WTC11 (cell line): ENCODE data around the gene HES2.

Source experiments
- ARID4B ChIP-seq: sonication (generic); formaldehyde crosslinking; IDR thresholded peaks from 2 replicates; pipeline ENCODE4 v1.8.0; 2023; ENCODE audit warnings: missing genetic modification reagents, mild to moderate bottlenecking, borderline replicate concordance
- ATF1 ChIP-seq: sonication (generic); formaldehyde crosslinking; IDR thresholded peaks from 2 replicates; pipeline ENCODE4 v1.8.1; 2023; ENCODE audit warnings: mild to moderate bottlenecking, moderate library complexity, missing genetic modification reagents
- ATF2 ChIP-seq: sonication (generic); formaldehyde crosslinking; IDR thresholded peaks from 2 replicates; pipeline ENCODE4 v1.8.1; 2022; ENCODE audit warnings: low read depth, missing genetic modification reagents, borderline replicate concordance
- CTCF ChIP-seq: fragments of 200-600 bp; IDR thresholded peaks from 2 replicates; pipeline ENCODE4 v1.8.0; 2022; ENCODE audit warnings: antibody characterized with exemption
- E2F4 ChIP-seq: sonication (generic); formaldehyde crosslinking; IDR thresholded peaks from 2 replicates; pipeline ENCODE4 v1.8.1; 2022; ENCODE audit warnings: low read depth, mild to moderate bottlenecking, moderate library complexity, missing genetic modification reagents, borderline replicate concordance
- E2F5 ChIP-seq: sonication (generic); formaldehyde crosslinking; IDR thresholded peaks from 2 replicates; pipeline ENCODE4 v1.8.1; 2022; ENCODE audit warnings: mild to moderate bottlenecking, moderate library complexity, missing genetic modification reagents
- HMGXB4 ChIP-seq: sonication (generic); formaldehyde crosslinking; IDR thresholded peaks from 2 replicates; pipeline ENCODE4 v1.8.1; 2023; ENCODE audit warnings: mild to moderate bottlenecking, moderate library complexity, missing genetic modification reagents
- JUN ChIP-seq: sonication (generic); formaldehyde crosslinking; IDR thresholded peaks from 2 replicates; pipeline ENCODE4 v1.8.0; 2023; ENCODE audit warnings: mild to moderate bottlenecking, missing genetic modification reagents
- SOX15 ChIP-seq: fragments of 250-450 bp; sonication (Bioruptor Pico); IDR thresholded peaks from 2 replicates; pipeline ENCODE4 v1.9.0; 2021; ENCODE audit warnings: mild to moderate bottlenecking
- STAT6 ChIP-seq: sonication (generic); formaldehyde crosslinking; conservative IDR thresholded peaks from 2 replicates; pipeline ENCODE4 v1.8.1; 2023; ENCODE audit warnings: mild to moderate bottlenecking, low read depth, missing genetic modification reagents, moderate library complexity
- TP53 ChIP-seq: sonication (generic); formaldehyde crosslinking; IDR thresholded peaks from 2 replicates; pipeline ENCODE4 v1.8.1; 2023; ENCODE audit warnings: mild to moderate bottlenecking, missing genetic modification reagents
- ZBTB43 ChIP-seq: sonication (generic); formaldehyde crosslinking; IDR thresholded peaks from 2 replicates; pipeline ENCODE4 v1.8.1; 2023; ENCODE audit warnings: mild to moderate bottlenecking, missing genetic modification reagents

- no peak for TF ChIP-seq CTCF
- TF ChIP-seq SOX15 = no peak
- TF ChIP-seq TP53 (CRISPR knock-in tag) = no peak
- TF ChIP-seq E2F5 = no peak
- no peak for TF ChIP-seq HMGXB4 (CRISPR knock-in tag)
- TF ChIP-seq ARID4B (CRISPR knock-in tag) = no peak
- TF ChIP-seq ATF1 (CRISPR knock-in tag) = no peak
- TF ChIP-seq ZBTB43 (CRISPR knock-in tag) = no peak
- no peak for TF ChIP-seq E2F4 (CRISPR knock-in tag)
- TF ChIP-seq STAT6 (CRISPR knock-in tag) = no peak
- no peak for TF ChIP-seq JUN (CRISPR knock-in tag)
- TF ChIP-seq ATF2 (CRISPR knock-in tag) = no peak
These were observed 1.6 kb downstream of the HES2 start for GRCh38 chr1:6417961-6418667.
